ENCODE results near the gene XPC. TPM values are rescaled to one million over a fixed set of nuclear protein-coding genes. Genes with fewer than 3 reads are reported as not detected.
A peak's percentile ranks its signal among the peaks of the same experiment; 100 is the strongest.

XPC gene
- total and polyA plus RNA-seq, 3 experiments from 2014 or later, result 38.8 to 44.0 (median 38.9) TPM

- CTCF ChIA-PET, result no interaction called here
- Mint-ChIP-seq H3K36me3 (peaks cover 23 to 90% (median 39%) of the 10 kb centered on the region in 3 donors), H3K4me3 (no peak overlapping the region), H3K4me1 (peaks cover 3 to 25% (median 13%) of the 10 kb centered on the region in 3 donors), H3K9me3 (peaks cover 3 to 6% (median 5%) of the 10 kb centered on the region in 5 donors), H3K27ac (peak overlapping the region in 3 of 8 donors; percentile 39 to 72 (median 46)), H3K27me3 (no peaks in the 10 kb centered on the region)
- Histone ChIP-seq H3K4me3 (ENCODE audit: low read length) (no peak overlapping the region), H3K9me3 (ENCODE audit: low read length) (no peaks in the 10 kb centered on the region), H3K27me3 (ENCODE audit: insufficient read depth, low read length, poor library complexity, severe bottlenecking) (no peaks in the 10 kb centered on the region), H3K27ac (ENCODE audit: low read depth, low read length) (no peak overlapping the region), H3K4me1 (ENCODE audit: insufficient read depth, low read length) (no peaks in the 10 kb centered on the region), H3K36me3 (ENCODE audit: insufficient read depth, low read length) (peaks cover 73% of the 10 kb centered on the region)
- POLR2A ChIA-PET, result no interaction called here
- no peak for DNase-seq
These were observed 22.2 kb downstream of the XPC start for GRCh38 chr3:14156201-14156600.

- CTCF ChIA-PET, result no interaction called here
- DNase-seq, result no peak
- H3K4me1 Mint-ChIP-seq, result peaks cover 3 to 25% (median 13%) of the 10 kb centered on the region in 3 donors
- Histone ChIP-seq H3K27me3 (ENCODE audit: insufficient read depth, low read length, poor library complexity, severe bottlenecking) (no peaks in the 10 kb centered on the region), H3K9me3 (ENCODE audit: low read length) (no peaks in the 10 kb centered on the region), H3K4me1 (ENCODE audit: insufficient read depth, low read length) (no peaks in the 10 kb centered on the region), H3K27ac (ENCODE audit: low read depth, low read length) (no peak overlapping the region), H3K4me3 (ENCODE audit: low read length) (no peak overlapping the region), H3K36me3 (ENCODE audit: insufficient read depth, low read length) (peaks cover 63% of the 10 kb centered on the region)
- no peaks in the 10 kb centered on the region for H3K9me3 Mint-ChIP-seq
- peaks cover 11 to 89% (median 32%) of the 10 kb centered on the region in 3 donors for H3K36me3 Mint-ChIP-seq
- POLR2A ChIA-PET, result interaction anchor here (0.6 kb wide), 1 partner anchor 261 kb away, joined by 3 read pairs; no protein-coding TSS in a partner anchor
- no peak overlapping the region for H3K4me3 Mint-ChIP-seq
- no peaks in the 10 kb centered on the region for H3K27me3 Mint-ChIP-seq
- peak overlapping the region in 3 of 8 donors; percentile 39 to 63 (median 50) for H3K27ac Mint-ChIP-seq
These were observed 23.4 kb downstream of the XPC start for GRCh38 chr3:14154895-14155440.

GRCh38 chr3:14154276-14154675, 24.1 kb downstream of the XPC start:
- Mint-ChIP-seq H3K4me3 (no peak overlapping the region), H3K9me3 (no peaks in the 10 kb centered on the region), H3K27ac (peak overlapping the region; percentile 20 to 69 (median 37)), H3K4me1 (peaks cover 3 to 25% (median 13%) of the 10 kb centered on the region in 3 donors), H3K36me3 (peaks cover 11 to 88% (median 30%) of the 10 kb centered on the region in 3 donors), H3K27me3 (no peaks in the 10 kb centered on the region)
- Histone ChIP-seq H3K4me1 (ENCODE audit: insufficient read depth, low read length) (no peaks in the 10 kb centered on the region), H3K27ac (ENCODE audit: low read depth, low read length) (no peak overlapping the region), H3K27me3 (ENCODE audit: insufficient read depth, low read length, poor library complexity, severe bottlenecking) (no peaks in the 10 kb centered on the region), H3K4me3 (ENCODE audit: low read length) (no peak overlapping the region), H3K36me3 (ENCODE audit: insufficient read depth, low read length) (peaks cover 57% of the 10 kb centered on the region), H3K9me3 (ENCODE audit: low read length) (no peaks in the 10 kb centered on the region)
- CTCF ChIA-PET, result no interaction called here
- POLR2A ChIA-PET, result interaction anchor here (1.0 kb wide), 1 partner anchor 25 kb away, joined by 3 read pairs; no protein-coding TSS in a partner anchor
- DNase-seq, result no peak

GRCh38 chr3:14153663-14154062, 24.7 kb downstream of the XPC start:
- ChIA-PET POLR2A (interaction anchor here (1.0 kb wide), 1 partner anchor 26 kb away, joined by 3 read pairs; no protein-coding TSS in a partner anchor), CTCF (interaction anchor here (1.6 kb wide), 1 partner anchor 22 kb away, joined by 3 read pairs; no protein-coding TSS in a partner anchor)
- Mint-ChIP-seq H3K36me3 (peaks cover 11 to 85% (median 26%) of the 10 kb centered on the region in 3 donors), H3K4me3 (no peak overlapping the region), H3K27me3 (no peaks in the 10 kb centered on the region), H3K9me3 (no peaks in the 10 kb centered on the region), H3K27ac (peak overlapping the region in 4 of 8 donors; percentile 25 to 61 (median 48)), H3K4me1 (peaks cover 3 to 25% (median 11%) of the 10 kb centered on the region in 3 donors)
- Histone ChIP-seq H3K36me3 (ENCODE audit: insufficient read depth, low read length) (peaks cover 51% of the 10 kb centered on the region), H3K27me3 (ENCODE audit: insufficient read depth, low read length, poor library complexity, severe bottlenecking) (no peaks in the 10 kb centered on the region), H3K9me3 (ENCODE audit: low read length) (no peaks in the 10 kb centered on the region), H3K27ac (ENCODE audit: low read depth, low read length) (no peak overlapping the region), H3K4me3 (ENCODE audit: low read length) (no peak overlapping the region), H3K4me1 (ENCODE audit: insufficient read depth, low read length) (no peaks in the 10 kb centered on the region)
- no peak for DNase-seq

GRCh38 chr3:14152963-14153355, 25.4 kb downstream of the XPC start:
- no peaks in the 10 kb centered on the region for H3K9me3 Mint-ChIP-seq
- CTCF ChIA-PET, result interaction anchor here (0.8 to 1.6 kb wide), 4 partner anchors 9 to 28 kb away, joined by 3 to 6 read pairs (median 3); partner anchors contain the start of genes CHCHD4 and TMEM43
- Histone ChIP-seq H3K27ac (ENCODE audit: low read depth, low read length) (no peak overlapping the region), H3K27me3 (ENCODE audit: insufficient read depth, low read length, poor library complexity, severe bottlenecking) (no peaks in the 10 kb centered on the region), H3K4me3 (ENCODE audit: low read length) (no peak overlapping the region), H3K9me3 (ENCODE audit: low read length) (no peaks in the 10 kb centered on the region), H3K4me1 (ENCODE audit: insufficient read depth, low read length) (no peaks in the 10 kb centered on the region), H3K36me3 (ENCODE audit: insufficient read depth, low read length) (peaks cover 44% of the 10 kb centered on the region)
- peaks cover 7 to 85% (median 21%) of the 10 kb centered on the region in 3 donors for H3K36me3 Mint-ChIP-seq
- DNase-seq, result no peak
- H3K4me3 Mint-ChIP-seq, result no peak overlapping the region
- POLR2A ChIA-PET, result no interaction called here
- peaks cover 3 to 22% (median 11%) of the 10 kb centered on the region in 3 donors for H3K4me1 Mint-ChIP-seq
- H3K27ac Mint-ChIP-seq, result peak overlapping the region in 5 of 8 donors; percentile 30 to 45 (median 37)
- no peaks in the 10 kb centered on the region for H3K27me3 Mint-ChIP-seq

GRCh38 chr3:14152233-14152962, 26.0 kb downstream of the XPC start:
- H3K36me3 ChIP-seq (ENCODE audit: insufficient read depth, low read length), result peaks cover 41% of the 10 kb centered on the region
- Mint-ChIP-seq H3K27ac (peak overlapping the region in 5 of 8 donors; percentile 30 to 74 (median 55)), H3K27me3 (no peaks in the 10 kb centered on the region), H3K9me3 (no peaks in the 10 kb centered on the region), H3K4me3 (no peak overlapping the region), H3K4me1 (peaks cover 3 to 21% (median 11%) of the 10 kb centered on the region in 3 donors), H3K36me3 (peaks cover 6 to 85% (median 19%) of the 10 kb centered on the region in 3 donors)
- POLR2A ChIA-PET, result no interaction called here
- no peak overlapping the region for H3K27ac ChIP-seq (ENCODE audit: low read depth, low read length)
- no peak overlapping the region for H3K4me3 ChIP-seq (ENCODE audit: low read length)
- H3K9me3 ChIP-seq (ENCODE audit: low read length), result no peaks in the 10 kb centered on the region
- H3K27me3 ChIP-seq (ENCODE audit: insufficient read depth, low read length, poor library complexity, severe bottlenecking), result no peaks in the 10 kb centered on the region
- CTCF ChIA-PET, result interaction anchor here (0.8 to 1.6 kb wide), 4 partner anchors 10 to 28 kb away, joined by 3 to 6 read pairs (median 3); partner anchors contain the start of genes CHCHD4 and TMEM43
- DNase-seq, result no peak
- no peaks in the 10 kb centered on the region for H3K4me1 ChIP-seq (ENCODE audit: insufficient read depth, low read length)

GRCh38 chr3:14151471-14152083, 26.8 kb downstream of the XPC start:
- peaks cover 40% of the 10 kb centered on the region for H3K36me3 ChIP-seq (ENCODE audit: insufficient read depth, low read length)
- H3K4me1 Mint-ChIP-seq, result peaks cover 2 to 16% (median 9%) of the 10 kb centered on the region in 3 donors

More at GRCh38 chr3:14151471-14152083, 26.8 kb downstream of the XPC start:
- Histone ChIP-seq H3K4me1 (ENCODE audit: insufficient read depth, low read length) (no peaks in the 10 kb centered on the region), H3K27ac (ENCODE audit: low read depth, low read length) (no peak overlapping the region), H3K4me3 (ENCODE audit: low read length) (no peak overlapping the region), H3K27me3 (ENCODE audit: insufficient read depth, low read length, poor library complexity, severe bottlenecking) (no peaks in the 10 kb centered on the region), H3K9me3 (ENCODE audit: low read length) (no peaks in the 10 kb centered on the region)
- POLR2A ChIA-PET, result no interaction called here
- no peak overlapping the region for H3K4me3 Mint-ChIP-seq
- no peaks in the 10 kb centered on the region for H3K9me3 Mint-ChIP-seq
- peak overlapping the region in 2 of 8 donors; percentile 24 to 36 for H3K27ac Mint-ChIP-seq
- H3K27me3 Mint-ChIP-seq, result no peaks in the 10 kb centered on the region
- CTCF ChIA-PET, result no interaction called here
- peaks cover 6 to 85% (median 21%) of the 10 kb centered on the region in 3 donors for H3K36me3 Mint-ChIP-seq
- no peak for DNase-seq

Measured in CD8-positive, alpha-beta memory T cell (primary cell).